Measurements from ENCODE around the gene ACER3.
"Not testable (repeated sequence)": the region's sequence is repeated elsewhere in the genome, so short reads cannot be mapped to it uniquely, and the experiment has no call there.

The ACER3 gene

DNA sequence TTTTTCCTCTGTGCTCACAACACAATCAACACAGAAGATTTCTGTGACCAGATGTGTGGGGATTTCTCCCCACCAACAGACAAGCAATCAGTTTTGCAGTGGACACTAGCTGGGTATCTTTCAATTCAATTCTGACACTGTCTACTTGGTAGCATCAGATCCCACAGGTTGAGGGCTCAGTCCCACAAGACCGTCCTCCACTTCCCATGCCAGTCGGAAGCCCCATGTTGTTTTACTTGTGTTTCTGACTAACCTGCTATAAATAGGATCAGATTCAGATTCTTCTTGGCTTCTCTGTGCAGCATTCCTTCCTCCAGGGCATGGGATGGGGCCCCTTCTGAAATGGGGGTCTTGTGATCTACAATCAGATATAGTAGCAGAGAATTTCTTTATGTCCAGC, 19.6 kb downstream of the ACER3 start:
- DNase-seq = no peak

DNA sequence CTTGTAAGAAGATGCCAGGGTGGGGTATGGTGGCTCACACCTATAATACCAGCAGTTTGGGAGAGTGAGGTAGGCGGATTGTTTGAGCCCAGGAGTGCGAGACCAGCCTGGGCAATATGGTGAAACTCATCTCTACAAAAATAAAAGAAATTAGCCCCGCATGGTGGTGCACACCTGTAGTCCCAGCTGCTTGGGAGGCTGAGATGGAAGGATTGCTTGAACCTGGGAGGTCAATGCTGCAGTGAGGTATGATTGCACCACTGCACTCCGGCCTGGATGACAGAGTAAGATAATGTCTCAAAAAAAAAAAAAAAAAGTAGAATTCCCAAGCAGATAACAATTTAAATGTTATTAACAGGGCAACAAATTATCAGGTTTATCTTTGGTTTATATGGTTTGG, 20.2 kb downstream of the ACER3 start:
- no peak for DNase-seq

DNA sequence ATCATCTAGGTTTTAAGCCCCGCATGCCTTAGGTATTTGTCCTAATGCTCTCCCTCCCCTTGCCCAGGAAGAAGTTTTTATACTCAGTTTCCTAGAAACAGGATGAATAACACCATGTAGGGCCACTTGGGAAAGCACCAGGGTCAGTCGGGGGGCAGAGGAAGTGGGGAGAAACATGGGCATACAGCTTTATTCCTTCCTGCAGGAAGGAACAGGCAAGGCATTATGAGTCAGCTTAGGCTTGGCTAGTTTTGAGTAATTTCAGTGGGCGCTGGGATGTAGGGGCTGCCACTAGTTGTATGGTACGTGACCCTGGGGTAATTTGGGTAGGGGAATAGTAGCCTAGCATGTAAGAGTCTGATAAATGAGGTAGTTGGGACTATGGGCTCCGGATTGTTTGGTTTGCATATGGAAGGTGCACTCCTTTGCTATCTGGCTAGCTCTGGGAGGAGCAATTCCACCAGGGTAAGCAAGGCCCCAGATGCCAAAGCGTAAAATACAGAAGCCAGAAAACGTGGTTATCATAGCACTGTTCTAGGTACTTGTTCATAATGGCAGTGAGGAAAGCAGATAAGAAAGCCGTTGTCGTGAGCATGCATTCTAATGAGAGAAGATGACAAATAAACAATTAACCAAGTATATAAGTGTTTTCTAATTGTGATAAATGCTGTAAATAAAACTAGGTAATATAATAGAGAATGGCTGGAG, 24.8 kb downstream of the ACER3 start:
- DNase-seq = peak; percentile 62

DNA sequence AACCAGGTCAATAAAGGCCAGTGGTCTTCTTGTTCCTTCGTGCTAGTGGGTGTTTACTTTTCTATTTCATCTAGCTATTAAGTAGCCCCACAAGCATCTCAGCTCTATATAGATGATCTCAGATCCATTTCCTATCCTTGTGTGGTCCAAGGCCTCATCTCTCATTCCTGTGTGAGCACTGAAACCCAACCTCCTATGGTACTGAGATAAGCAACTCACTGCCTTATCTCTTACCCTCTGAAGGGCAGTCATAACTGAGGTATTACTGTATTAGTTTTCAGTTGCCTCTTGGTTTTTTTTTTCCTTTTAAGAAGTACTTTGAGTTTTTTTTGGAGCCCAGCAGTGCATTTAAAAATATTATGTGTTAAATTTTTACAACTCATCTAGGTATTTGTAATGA, 28.3 kb downstream of the ACER3 start:
- DNase-seq = no peak

DNA sequence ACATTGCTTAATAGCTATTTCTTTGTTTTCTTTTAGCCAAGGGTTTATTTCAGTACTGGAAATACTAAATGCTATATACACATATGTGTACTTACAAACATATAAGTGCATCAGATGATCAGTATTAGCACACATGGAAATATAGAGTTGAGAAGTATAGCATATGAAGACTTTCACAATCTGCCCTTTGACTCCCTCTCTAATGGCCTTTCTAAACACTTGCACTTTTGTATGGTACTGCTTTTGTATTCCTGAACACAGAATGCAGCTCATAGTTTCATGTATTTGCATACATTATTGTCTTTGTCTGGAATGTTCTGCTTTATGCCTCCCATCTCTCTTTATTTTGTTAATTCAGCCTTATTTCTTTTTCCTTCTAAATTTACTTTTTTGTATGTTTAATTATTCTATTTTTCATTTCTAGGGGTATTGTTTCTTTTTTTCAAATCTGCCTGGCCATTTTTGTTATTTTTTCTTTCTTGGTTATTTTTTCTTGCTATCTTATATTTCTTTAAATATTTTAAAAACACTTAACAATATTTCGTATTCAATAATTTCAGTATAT, 28.8 kb downstream of the ACER3 start:
- DNase-seq = no peak

DNA sequence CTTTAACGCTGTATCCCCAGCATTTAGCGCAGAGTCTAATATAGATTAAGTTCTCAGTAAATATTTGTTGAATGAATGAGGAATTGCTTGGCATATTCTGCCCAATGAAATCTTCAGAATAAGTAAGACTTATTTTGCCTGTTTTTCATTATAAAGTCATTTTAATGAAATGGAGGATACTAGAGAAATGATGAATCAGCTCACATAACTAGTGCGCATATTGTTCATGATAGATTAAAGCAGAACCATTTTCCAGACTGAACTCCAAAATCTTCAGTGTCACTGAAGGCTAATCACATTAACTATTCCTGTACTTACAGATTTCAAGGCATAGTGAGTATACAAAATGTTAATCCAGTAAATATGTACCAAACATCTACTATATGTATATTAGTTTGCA, 29.6 kb downstream of the ACER3 start:
- no peak for DNase-seq

DNA sequence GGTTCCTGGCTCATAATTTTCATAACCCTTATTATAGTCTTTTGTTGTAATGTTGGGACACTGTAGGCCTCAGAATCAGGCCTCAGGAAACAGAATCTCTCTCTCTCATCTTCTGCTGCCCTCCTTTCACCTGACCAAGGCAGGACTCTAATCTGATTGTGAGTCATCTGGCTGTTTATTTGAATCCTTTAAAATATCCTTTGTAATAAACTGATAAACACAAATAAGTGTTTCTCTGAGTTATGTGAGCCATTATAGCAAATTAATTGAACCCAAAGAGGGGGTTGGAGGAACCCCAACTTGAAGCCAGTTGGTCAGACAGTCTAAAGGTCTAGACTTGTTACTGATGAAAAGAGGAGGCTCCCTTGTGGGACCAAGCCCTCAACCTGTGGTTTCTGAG, 30.6 kb downstream of the ACER3 start:
- no peak for DNase-seq

DNA sequence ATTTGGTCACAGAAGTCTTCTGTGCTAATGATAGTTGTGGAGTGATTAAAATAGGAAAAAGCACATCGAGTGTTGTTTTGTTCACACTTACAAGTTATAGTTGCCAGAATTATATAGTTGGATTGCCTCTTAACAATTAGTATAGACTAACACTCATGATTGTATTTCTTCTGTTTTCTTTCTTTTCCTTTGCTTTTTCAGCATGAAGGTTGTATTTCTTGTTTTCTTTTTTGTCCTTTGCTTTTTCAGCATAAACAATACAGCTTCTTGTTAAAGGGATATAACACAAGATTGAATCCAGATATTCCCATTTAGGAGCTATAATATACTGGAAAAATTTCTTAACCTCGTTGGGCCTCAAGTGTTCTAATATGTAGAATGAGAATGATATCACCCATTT, 31.1 kb downstream of the ACER3 start:
- DNase-seq = no peak

DNA sequence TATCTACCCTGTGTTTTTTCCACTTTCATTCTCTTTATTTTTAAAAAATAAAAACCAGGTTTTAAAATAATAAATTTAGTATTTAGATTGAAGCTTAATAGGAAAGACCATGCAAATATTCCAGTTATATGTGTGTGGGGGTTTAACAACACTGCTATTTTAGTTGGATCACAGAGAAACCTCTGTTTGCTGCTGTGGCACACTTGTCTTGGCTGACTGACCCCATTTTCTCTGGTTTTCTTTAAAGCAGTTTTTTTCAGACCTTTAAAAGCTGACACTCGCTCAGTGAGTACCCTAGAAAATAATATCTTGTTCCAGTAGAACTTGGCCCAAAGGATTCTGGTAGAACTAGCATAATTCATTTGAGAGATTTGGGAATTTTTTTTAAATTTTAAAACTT, 31.6 kb downstream of the ACER3 start:
- DNase-seq = no peak

DNA sequence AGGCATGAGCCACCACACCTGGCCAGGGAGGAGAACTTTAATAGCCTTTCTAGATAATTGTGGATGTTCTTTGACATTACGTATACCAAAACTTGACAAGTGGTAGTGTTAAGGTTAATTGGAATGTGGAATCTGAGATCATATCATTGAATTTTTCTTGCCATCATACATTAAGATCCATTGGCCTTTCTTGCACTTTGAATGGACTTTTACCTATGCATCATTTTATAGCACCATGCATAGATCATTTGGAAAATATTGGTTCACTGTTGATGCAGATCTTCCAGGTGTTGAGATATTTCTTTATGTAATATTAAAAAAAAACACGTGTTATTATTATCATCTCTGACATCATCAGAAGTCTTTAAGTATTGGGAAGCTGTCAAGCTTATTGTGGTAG, 36.5 kb downstream of the ACER3 start:
- DNase-seq = no peak

DNA sequence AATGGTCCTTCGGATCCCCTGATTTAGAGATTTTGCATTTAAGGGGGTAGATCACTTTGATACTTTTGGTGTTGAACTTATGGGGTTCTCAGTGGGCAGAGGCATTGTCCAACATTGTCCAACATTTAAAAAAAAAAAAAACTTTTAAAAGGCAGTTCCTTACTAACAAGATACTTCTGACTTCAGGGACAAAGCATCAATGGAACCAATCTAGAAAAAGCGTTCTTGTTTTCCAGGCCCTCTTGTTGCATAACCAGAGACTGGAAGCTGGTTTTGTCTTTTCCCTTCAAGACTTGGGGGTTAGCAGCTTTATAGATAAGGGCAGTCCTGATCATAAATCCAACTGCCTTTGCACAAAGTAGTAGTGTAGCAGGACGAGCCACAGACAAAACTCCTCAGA, 40.4 kb downstream of the ACER3 start:
- DNase-seq = no peak

DNA sequence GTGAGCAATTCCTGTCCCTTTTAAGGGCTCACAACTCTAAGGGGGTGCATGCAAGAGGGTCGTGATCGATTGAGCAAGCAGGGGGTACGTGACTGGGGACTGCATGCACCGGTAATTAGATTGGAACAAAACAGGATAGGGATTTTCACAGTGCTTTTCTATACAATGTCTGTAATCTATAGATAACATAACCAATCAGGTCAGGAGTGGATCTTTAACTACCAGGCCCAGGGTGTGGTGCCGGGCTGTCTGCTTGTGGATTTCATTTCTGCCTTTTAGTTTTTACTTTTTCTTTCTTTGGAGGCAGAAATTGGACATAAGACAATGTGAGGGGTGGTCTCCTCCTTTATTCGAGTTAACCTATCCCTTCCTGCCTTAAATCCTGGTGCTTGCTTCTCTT, 40.9 kb downstream of the ACER3 start:
- not testable (repeated sequence) for DNase-seq

DNA sequence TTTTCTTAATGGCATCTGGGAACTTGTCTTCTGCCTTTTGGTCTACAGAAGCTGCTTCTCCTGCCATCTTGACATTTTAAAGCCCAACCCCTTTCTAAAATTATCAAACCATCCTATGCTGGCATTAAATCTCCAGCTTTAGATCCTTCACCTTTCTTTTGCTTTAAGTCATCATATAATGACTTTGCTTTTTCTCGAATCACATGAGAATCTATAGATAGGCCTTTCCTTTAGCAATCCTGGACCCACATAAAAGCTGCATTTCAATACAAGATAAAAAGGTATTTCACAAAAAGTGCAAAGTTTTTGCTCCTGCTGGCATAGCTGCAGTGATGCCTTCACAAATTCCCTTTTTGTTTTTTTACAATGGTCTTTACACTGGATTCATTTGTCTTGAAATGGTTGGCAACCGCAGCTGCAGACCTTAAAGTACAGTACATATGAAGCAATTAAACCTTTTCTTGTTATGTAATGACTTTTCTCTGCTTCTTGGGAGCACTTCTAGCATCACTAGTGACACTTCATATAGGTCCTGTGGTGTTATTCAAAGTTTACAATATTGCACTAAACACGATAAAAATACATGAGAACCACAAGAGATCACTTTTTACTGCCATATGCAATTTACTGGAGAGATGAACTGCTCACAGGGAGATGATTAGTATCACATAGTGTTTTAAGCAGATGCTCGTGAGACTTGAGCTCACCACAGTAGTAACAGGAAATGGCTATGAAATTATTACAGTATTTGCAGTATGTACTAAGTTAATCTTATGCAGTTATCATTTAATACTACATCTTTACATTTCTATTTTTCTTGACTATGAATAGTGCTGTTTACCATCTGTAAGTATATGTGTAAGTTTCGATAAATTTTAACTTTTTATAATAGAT, 41.6 kb downstream of the ACER3 start:
- no peak for DNase-seq

DNA sequence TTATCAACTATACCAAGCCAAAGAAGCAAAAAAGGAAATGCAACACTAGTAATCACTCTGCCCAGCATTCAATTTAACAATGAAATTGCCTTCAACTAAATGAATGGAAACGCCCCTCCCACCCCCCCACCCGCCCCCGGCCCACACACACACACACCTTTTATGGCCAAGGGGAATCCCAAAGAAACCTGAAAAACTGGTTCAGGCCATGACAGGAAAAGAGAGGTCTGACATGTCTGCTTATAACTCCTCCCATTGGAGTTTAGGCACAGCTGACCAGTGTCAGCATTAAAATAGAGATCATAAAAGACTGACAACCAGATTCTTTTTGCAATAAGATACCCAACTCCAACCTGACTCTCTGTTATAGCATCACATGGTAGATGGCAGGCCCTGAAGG, 42.6 kb downstream of the ACER3 start:
- DNase-seq = no peak

DNA sequence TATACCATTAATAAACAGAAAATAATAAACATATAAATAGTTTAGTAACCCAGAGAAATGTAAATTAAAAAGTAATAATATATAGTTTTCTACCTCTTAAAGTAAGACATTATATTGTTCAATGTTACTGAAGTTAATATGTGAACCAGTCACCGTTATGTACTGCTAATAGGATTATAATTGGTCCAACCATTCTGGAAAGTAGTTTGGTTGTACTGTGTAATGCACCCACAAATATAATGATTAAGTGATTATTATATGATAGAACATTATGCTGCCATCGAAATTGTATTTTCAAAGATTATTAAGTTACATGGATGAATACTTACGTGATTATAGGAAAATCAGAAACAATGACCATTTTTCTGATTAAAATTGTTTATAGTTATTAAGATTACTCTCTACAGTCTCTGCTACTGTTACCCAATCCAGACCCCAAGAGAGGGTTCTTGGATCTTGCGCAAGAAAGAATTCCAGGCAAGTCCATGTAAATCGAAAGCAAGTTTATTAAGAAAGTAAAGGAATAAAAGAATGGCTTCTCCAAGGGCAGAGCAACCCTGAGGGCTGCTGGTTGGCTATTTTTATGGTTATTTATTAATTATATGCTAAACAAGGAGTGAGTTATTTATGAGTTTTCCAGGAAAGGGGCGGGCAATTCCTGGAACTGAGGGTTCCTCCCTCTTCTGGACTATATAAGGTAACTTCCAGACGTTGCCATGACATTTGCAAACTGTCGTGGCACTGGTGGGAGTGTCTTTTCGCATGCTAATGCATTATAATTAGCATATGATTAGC, 50.1 kb downstream of the ACER3 start:
- DNase-seq = no peak

DNA sequence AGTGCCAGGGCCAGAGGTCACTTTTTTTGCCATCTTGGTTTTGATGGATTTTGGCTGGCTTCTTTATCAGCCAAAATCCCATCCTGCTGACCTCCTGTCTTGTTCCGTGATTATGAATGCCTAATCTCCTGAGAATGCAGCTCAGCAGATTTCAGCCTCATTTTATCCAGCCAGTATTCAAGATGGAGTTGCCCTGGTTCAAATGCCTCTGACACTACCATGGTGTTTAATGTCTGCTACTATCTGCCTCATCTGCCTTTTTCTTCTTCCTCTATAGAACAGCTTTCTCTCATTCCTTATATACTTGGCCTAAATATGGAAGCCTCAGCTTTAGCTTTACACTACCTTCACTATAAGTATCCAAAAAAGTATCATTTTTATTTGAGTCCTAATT, 50.7 kb downstream of the ACER3 start:
- no peak for DNase-seq

DNA sequence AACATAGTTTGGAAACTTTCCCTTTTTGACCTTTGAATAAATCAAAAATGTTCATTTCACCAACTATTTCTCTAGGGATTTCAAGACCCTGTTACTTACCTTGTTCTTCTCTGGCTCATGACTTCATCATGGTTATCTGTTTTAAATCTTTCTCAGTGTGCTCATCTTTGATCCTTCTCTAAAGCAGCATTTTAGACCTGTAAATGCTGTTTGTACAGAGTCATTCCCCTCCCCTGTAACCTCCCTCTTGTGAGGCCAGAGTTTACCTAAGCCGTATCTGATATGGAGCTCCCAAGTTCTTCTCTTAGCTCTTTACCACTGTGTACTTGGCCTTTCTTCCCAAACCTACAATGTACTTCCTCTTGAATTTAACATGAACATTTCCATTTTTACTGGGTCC, 56.0 kb downstream of the ACER3 start:
- no peak for DNase-seq

DNA sequence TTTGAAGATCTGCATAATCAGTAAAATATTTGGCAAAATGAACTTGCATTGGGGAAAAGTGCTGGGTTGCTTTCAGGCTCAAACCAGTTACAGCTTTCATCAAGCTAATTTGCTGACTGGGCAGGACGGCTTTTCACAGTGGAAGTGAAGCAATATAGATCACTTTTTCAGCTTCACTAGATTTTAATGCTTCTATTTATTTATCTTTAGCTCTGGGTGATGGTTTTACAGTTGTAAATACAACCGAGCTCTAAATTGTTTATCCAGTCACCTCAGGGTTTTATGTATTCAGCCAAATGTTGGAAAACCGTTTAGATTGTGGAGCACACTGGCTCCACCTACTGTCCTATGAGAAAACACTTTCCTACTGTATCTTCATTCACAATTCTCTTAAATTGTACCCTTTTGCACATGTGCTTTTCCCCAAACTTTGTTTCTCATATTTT, 58.2 kb downstream of the ACER3 start:
- DNase-seq = peak; percentile 65

DNA sequence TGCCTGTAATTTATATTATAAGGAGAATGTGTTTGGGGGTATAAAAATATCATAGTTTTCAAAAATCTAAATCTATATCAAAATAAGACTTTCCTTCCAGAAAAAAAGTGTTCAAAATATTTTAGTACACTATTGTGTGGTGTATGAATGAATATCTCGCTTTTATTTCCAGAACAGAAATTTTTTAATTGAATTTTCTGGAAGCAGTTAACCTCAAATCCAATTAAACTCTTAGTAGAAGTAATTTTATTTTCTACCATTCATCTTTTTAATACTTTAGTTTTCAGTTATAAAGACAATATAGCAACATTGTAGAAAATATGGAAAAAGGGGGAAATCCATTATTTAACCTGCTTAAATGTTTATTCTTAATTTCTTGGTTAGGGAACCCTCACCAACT, 58.7 kb downstream of the ACER3 start:
- DNase-seq = no peak

DNA sequence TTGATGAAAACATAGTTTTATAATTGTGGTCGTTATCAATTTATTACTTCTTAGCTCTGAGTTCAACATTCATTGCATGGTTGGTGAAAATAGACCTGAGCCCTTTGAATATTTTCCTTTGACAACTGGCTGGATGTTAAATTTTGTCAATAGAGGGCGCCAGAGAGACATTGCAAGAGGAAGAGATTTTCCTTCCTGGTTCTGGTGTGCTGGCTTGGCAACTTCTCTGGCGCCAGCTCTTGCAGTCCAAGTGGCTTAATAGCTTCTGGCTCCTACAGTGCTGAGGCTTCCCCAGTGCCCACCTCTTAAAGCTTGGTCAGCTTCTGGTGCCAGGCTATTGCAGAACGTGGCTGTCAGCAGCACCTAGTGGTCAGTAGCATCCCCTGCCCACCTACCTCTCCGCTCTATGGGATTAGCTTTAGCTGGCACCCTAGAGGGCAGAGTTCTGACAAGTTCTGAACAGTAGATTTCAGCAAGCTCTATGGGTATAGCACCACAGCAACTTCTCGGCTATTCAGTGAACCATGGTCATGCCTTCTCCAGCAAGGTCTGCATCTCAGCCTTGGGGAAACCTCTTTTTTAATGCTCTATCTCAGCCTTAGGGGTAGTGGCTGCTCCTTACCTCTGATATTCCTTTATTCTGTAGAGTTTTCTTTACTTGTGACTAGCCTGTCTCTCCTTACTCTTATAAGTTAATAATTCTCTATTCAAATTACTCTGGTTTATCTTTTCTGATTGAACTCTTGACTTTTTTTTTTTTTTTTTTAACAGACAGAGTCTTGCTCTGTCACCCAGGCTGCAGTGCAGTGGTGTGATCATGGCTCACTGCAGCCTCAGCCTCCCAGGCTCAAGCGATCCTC, 59.4 kb downstream of the ACER3 start:
- DNase-seq = peak; percentile 80

DNA sequence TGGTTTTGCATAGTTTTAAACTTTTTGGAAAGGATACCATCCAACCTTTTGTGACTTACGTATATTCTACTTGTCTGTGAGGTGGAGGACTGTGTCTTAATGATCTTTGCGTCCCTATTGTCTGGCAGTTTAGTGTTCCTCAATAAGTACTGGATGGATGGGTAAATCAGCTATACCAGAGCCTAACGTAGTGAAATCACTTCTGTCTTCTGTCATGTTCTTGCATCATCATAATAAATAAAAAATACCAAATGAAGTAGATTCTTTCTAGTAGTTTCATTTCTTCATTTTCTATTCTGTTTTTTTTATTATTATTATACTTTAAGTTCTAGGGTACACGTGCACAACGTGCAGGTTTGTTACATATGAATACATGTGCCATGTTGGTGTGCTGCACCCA, 66.4 kb downstream of the ACER3 start:
- no peak for DNase-seq

DNA sequence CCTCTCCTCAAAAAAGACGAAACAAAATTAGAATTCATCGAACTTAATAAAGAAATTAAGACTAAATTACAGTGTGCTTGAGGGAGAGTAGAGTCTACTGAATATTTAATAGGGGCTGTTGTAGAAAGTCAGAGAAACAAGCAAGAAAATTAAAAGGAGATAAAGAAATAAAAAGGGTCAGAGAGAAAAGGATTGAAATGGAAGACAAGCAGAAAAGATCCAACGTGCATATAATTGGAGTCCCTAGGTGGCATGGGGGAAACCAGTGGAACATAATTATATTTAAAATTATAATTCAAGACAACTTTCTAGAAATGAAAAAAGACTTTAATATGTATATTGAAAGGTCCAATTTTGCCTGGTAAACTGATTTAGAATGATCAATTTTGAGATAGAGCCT, 74.3 kb downstream of the ACER3 start:
- no peak for DNase-seq

All from EL (cell line).